Mesenchymal stem cell (in vitro differentiated cells and primary cell): ENCODE data around the gene LRRC75A.

Experiments used
- DNase-seq: peaks from one replicate; pipeline ENCODE4 v3.0.0-alpha.2; 2013
- H2AFZ ChIP-seq: one replicate; pipeline ENCODE4 v1.6.1; 2013; ENCODE audit warnings: low read depth, mild to moderate bottlenecking, control low read depth, inconsistent platforms, low read length, moderate library complexity
- H2AK5ac ChIP-seq: 2 replicates; pipeline ENCODE4 v1.6.1; 2013; ENCODE audit warnings: low read length, moderate library complexity, mild to moderate bottlenecking, inconsistent platforms; ENCODE audit not compliant: severe bottlenecking
- H2BK120ac ChIP-seq: one replicate; pipeline ENCODE4 v1.6.1; 2013; ENCODE audit warnings: low read depth, mild to moderate bottlenecking, inconsistent platforms, low read length, moderate library complexity
- H2BK12ac ChIP-seq, 2 experiments: one replicate each; pipeline ENCODE4 v1.6.1; 2013; ENCODE audit warnings: inconsistent platforms in 2 of 2, low read length in 2 of 2, mild to moderate bottlenecking in 2 of 2, moderate library complexity in 2 of 2, control low read depth in 1 of 2
- H2BK15ac ChIP-seq: one replicate; pipeline ENCODE4 v1.6.1; 2013; ENCODE audit warnings: mild to moderate bottlenecking, low read depth, inconsistent platforms; ENCODE audit not compliant: poor library complexity, severe bottlenecking
- H2BK5ac ChIP-seq: 2 replicates; pipeline ENCODE4 v1.6.1; 2013; ENCODE audit warnings: low read depth, mild to moderate bottlenecking, low read length, control low read depth, inconsistent platforms; ENCODE audit not compliant: poor library complexity, severe bottlenecking
- H3K14ac ChIP-seq, 2 experiments: one replicate each; pipeline ENCODE4 v1.6.1; 2013; ENCODE audit warnings: inconsistent platforms in 2 of 2, low read length in 2 of 2, control low read depth in 1 of 2, mild to moderate bottlenecking in 1 of 2, moderate library complexity in 1 of 2
- H3K18ac ChIP-seq, 2 experiments: one replicate each; pipeline ENCODE4 v1.6.1; 2013; ENCODE audit warnings: inconsistent platforms in 2 of 2, low read length in 2 of 2, control low read depth in 1 of 2, low read depth in 1 of 2, mild to moderate bottlenecking in 1 of 2
- H3K23ac ChIP-seq, 2 experiments: one replicate each; pipeline ENCODE4 v1.6.1; 2013; ENCODE audit warnings: inconsistent platforms in 2 of 2, low read length in 2 of 2, mild to moderate bottlenecking in 2 of 2, moderate library complexity in 2 of 2, control low read depth in 1 of 2
- H3K27ac ChIP-seq: 2 replicates; pipeline ENCODE4 v1.5.1; 2013; ENCODE audit warnings: mild to moderate bottlenecking, moderate library complexity, low read length, control low read depth, inconsistent platforms; ENCODE audit not compliant: poor library complexity, severe bottlenecking
- H3K27me3 ChIP-seq, 2 experiments: 2 replicates each; pipeline versions ENCODE4 v1.6.1 to v1.7.0; 2013; ENCODE audit warnings: low read length in 2 of 2, mild to moderate bottlenecking in 2 of 2, moderate library complexity in 2 of 2, control low read depth in 1 of 2, inconsistent platforms in 1 of 2; ENCODE audit not compliant: control insufficient read depth in 1 of 2, insufficient read depth in 1 of 2
- H3K36me3 ChIP-seq, 2 experiments: 2 replicates each; pipeline versions ENCODE4 v1.6.1 to v1.7.0; 2013; ENCODE audit warnings: low read length in 2 of 2, control low read depth in 1 of 2, inconsistent platforms in 1 of 2, low read depth in 1 of 2, mild to moderate bottlenecking in 1 of 2; ENCODE audit not compliant: insufficient read depth in 2 of 2, control insufficient read depth in 1 of 2
- H3K4ac ChIP-seq, 2 experiments: one replicate each; pipeline ENCODE4 v1.6.1; 2013; ENCODE audit warnings: inconsistent platforms in 2 of 2, low read length in 2 of 2, mild to moderate bottlenecking in 2 of 2, moderate library complexity in 2 of 2, control low read depth in 1 of 2, low read depth in 1 of 2
- H3K4me1 ChIP-seq: 2 replicates; pipeline ENCODE4 v1.6.1; 2013; ENCODE audit warnings: low read depth, low read length, control low read depth; ENCODE audit not compliant: control insufficient read depth, insufficient read depth
- H3K4me2 ChIP-seq: 2 replicates; pipeline ENCODE4 v1.6.1; 2013; ENCODE audit warnings: low read length, mild to moderate bottlenecking, inconsistent platforms; ENCODE audit not compliant: poor library complexity, severe bottlenecking
- H3K4me3 ChIP-seq, 2 experiments: 2 replicates each; pipeline versions ENCODE4 v1.5.1 to v1.7.0; 2013; ENCODE audit warnings: low read length in 2 of 2, mild to moderate bottlenecking in 2 of 2, control low read depth in 1 of 2, low read depth in 1 of 2; ENCODE audit not compliant: insufficient read depth in 1 of 2
- H3K79me1 ChIP-seq: replicated peaks from 2 replicates; pipeline ENCODE4 v1.6.1; 2013; ENCODE audit warnings: mild to moderate bottlenecking, control low read depth, low read length, inconsistent platforms; ENCODE audit not compliant: poor library complexity, severe bottlenecking
- H3K9ac ChIP-seq: 2 replicates; pipeline ENCODE4 v1.7.0; 2013; ENCODE audit warnings: mild to moderate bottlenecking, low read length, moderate library complexity
- H3K9me3 ChIP-seq: 2 replicates; pipeline ENCODE4 v1.7.0; 2013; ENCODE audit warnings: mild to moderate bottlenecking, low read length; ENCODE audit not compliant: control insufficient read depth
- H4K8ac ChIP-seq: one replicate; pipeline ENCODE4 v1.6.1; 2013; ENCODE audit warnings: inconsistent platforms, mild to moderate bottlenecking, low read length, moderate library complexity
- H4K91ac ChIP-seq: one replicate; pipeline ENCODE4 v1.6.1; 2013; ENCODE audit warnings: mild to moderate bottlenecking, low read length, inconsistent platforms
- WGBS: methylation state at CpG from one replicate; pipeline ENCODE4 v1.1.7; 2013; ENCODE audit warnings: mixed read lengths; 5-methylcytosine and 5-hydroxymethylcytosine counted together

Gene LRRC75A

GRCh38 chr17:16467044-16467443, 24.9 kb downstream of the LRRC75A start:
- 97% methylated on average over 6 of the region's 6 CpGs for WGBS
- H4K8ac ChIP-seq: no peak overlapping the region
- H3K4me2 ChIP-seq: no peak overlapping the region
- H2BK120ac ChIP-seq: no peak overlapping the region
- no peak overlapping the region for H2BK15ac ChIP-seq
- no peaks in the 10 kb centered on the region for H3K9me3 ChIP-seq
- no peak overlapping the region for H3K9ac ChIP-seq
- H3K4me3 ChIP-seq: no peak overlapping the region
- no peak overlapping the region for H2BK5ac ChIP-seq
- H3K27ac ChIP-seq: no peak overlapping the region
- H3K79me1 ChIP-seq: no peaks in the 10 kb centered on the region
- H2AK5ac ChIP-seq: no peak overlapping the region
- H3K27me3 ChIP-seq: peaks cover 0 to 13% of the 10 kb centered on the region in 2 experiments
- no peak overlapping the region for H2AFZ ChIP-seq
- peaks cover 4% of the 10 kb centered on the region for H3K4me1 ChIP-seq
- H3K4ac ChIP-seq: no peak overlapping the region
- H2BK12ac ChIP-seq: no peak overlapping the region
- DNase-seq: no peak
- no peak overlapping the region for H3K18ac ChIP-seq
- H4K91ac ChIP-seq: no peak overlapping the region
- H3K14ac ChIP-seq: no peak overlapping the region
- no peak overlapping the region for H3K23ac ChIP-seq
- H3K36me3 ChIP-seq: peaks cover 0 to 6% of the 10 kb centered on the region in 2 experiments

GRCh38 chr17:16466407-16466806, 25.6 kb downstream of the LRRC75A start:
- Histone ChIP-seq H2BK15ac (no peak overlapping the region), H3K14ac (no peak overlapping the region), H3K4me3 (no peak overlapping the region), H3K27ac (no peak overlapping the region), H3K27me3 (peaks cover 0 to 10% of the 10 kb centered on the region in 2 experiments), H2BK12ac (no peak overlapping the region), H2AFZ (no peak overlapping the region), H3K4me1 (peaks cover 4% of the 10 kb centered on the region), H4K91ac (no peak overlapping the region), H3K36me3 (peaks cover 0 to 7% of the 10 kb centered on the region in 2 experiments), H2BK120ac (no peak overlapping the region), H3K79me1 (no peaks in the 10 kb centered on the region), H3K4ac (no peak overlapping the region), H3K9me3 (no peaks in the 10 kb centered on the region), H4K8ac (no peak overlapping the region), H2AK5ac (no peak overlapping the region), H3K4me2 (no peak overlapping the region), H2BK5ac (no peak overlapping the region), H3K9ac (no peak overlapping the region), H3K18ac (no peak overlapping the region), H3K23ac (no peak overlapping the region)
- no peak for DNase-seq
- WGBS: 87% methylated on average over 9 of the region's 9 CpGs

GRCh38 chr17:16465861-16466338, 26.1 kb downstream of the LRRC75A start:
- no peak overlapping the region for H3K14ac ChIP-seq
- no peak overlapping the region for H4K91ac ChIP-seq
- peaks cover 4% of the 10 kb centered on the region for H3K4me1 ChIP-seq
- no peak overlapping the region for H2BK15ac ChIP-seq
- peaks cover 0 to 11% of the 10 kb centered on the region in 2 experiments for H3K36me3 ChIP-seq
- no peak overlapping the region for H3K4ac ChIP-seq
- no peak overlapping the region for H3K4me3 ChIP-seq
- H3K9me3 ChIP-seq: no peaks in the 10 kb centered on the region
- H3K27ac ChIP-seq: no peak overlapping the region
- H3K27me3 ChIP-seq: peaks cover 0 to 6% of the 10 kb centered on the region in 2 experiments
- WGBS: 65% methylated on average over 4 of the region's 4 CpGs
- H2BK5ac ChIP-seq: no peak overlapping the region
- H2AK5ac ChIP-seq: no peak overlapping the region
- no peak overlapping the region for H2BK120ac ChIP-seq
- no peak overlapping the region for H3K18ac ChIP-seq
- no peak overlapping the region for H2BK12ac ChIP-seq
- no peak overlapping the region for H2AFZ ChIP-seq
- H4K8ac ChIP-seq: peak overlapping the region; percentile 27
- H3K79me1 ChIP-seq: no peaks in the 10 kb centered on the region
- no peak overlapping the region for H3K23ac ChIP-seq
- H3K9ac ChIP-seq: no peak overlapping the region
- no peak for DNase-seq
- H3K4me2 ChIP-seq: no peak overlapping the region

GRCh38 chr17:16465052-16465312, 27.0 kb downstream of the LRRC75A start:
- Histone ChIP-seq H2AFZ (no peak overlapping the region), H2BK12ac (no peak overlapping the region), H3K23ac (no peak overlapping the region), H3K4ac (no peak overlapping the region), H3K27me3 (peaks cover 0 to 3% of the 10 kb centered on the region in 2 experiments), H2BK5ac (no peak overlapping the region), H3K18ac (no peak overlapping the region), H3K14ac (no peak overlapping the region), H2BK120ac (no peak overlapping the region), H2BK15ac (no peak overlapping the region), H3K4me1 (peaks cover 5% of the 10 kb centered on the region), H4K8ac (no peak overlapping the region), H4K91ac (no peak overlapping the region), H3K4me3 (no peak overlapping the region), H2AK5ac (no peak overlapping the region), H3K9ac (peak overlapping the region; percentile 25), H3K9me3 (no peaks in the 10 kb centered on the region), H3K27ac (no peak overlapping the region), H3K4me2 (no peak overlapping the region), H3K79me1 (no peaks in the 10 kb centered on the region), H3K36me3 (peaks cover 0 to 11% of the 10 kb centered on the region in 2 experiments)
- no peak for DNase-seq
- WGBS: 87% methylated on average over 3 of the region's 3 CpGs
